ENCODE measurements around the gene RNH1. TPM values are rescaled to one million over a fixed set of nuclear protein-coding genes. Genes with fewer than 3 reads are reported as not detected.

RNH1 gene
- total RNA-seq, 1 donor from 2014 or later = 85.9 TPM

GRCh38 chr11:497565-498296 is 9.3 kb downstream of the RNH1 start:
- H3K36me3 Mint-ChIP-seq (ENCODE audit: unreplicated experiment) = peaks cover 17% of the 10 kb centered on the region
- H3K9me3 Mint-ChIP-seq (ENCODE audit: unreplicated experiment) = peaks cover 28% of the 10 kb centered on the region
- peaks cover 30% of the 10 kb centered on the region for H3K27me3 Mint-ChIP-seq (ENCODE audit: unreplicated experiment)
- no peak for DNase-seq
- peaks cover 4% of the 10 kb centered on the region for H3K4me1 Mint-ChIP-seq (ENCODE audit: low read depth, unreplicated experiment)
- TF ChIP-seq CTCF (IDR thresholded peaks at IDR 0.05; ENCODE audit: partially characterized antibody, unreplicated experiment) = no peak
- H3K27ac Mint-ChIP-seq (ENCODE audit: unreplicated experiment) = peak overlapping the region; percentile 64
- H3K4me3 Mint-ChIP-seq (ENCODE audit: unreplicated experiment) = peak overlapping the region; percentile 55

- DNase-seq = no peak
- peaks cover 30% of the 10 kb centered on the region for H3K27me3 Mint-ChIP-seq (ENCODE audit: unreplicated experiment)
- peak overlapping the region; percentile 55 for H3K4me3 Mint-ChIP-seq (ENCODE audit: unreplicated experiment)
Observed at GRCh38 chr11:496834-497564, 10.0 kb downstream of the RNH1 start.

GRCh38 chr11:495537-495931 is 11.5 kb downstream of the RNH1 start:
- H3K4me1 Mint-ChIP-seq (ENCODE audit: low read depth, unreplicated experiment) = peaks cover 4% of the 10 kb centered on the region
- peaks cover 17% of the 10 kb centered on the region for H3K36me3 Mint-ChIP-seq (ENCODE audit: unreplicated experiment)
- no peak for DNase-seq
- peak overlapping the region; percentile 58 for H3K4me3 Mint-ChIP-seq (ENCODE audit: unreplicated experiment)
- H3K9me3 Mint-ChIP-seq (ENCODE audit: unreplicated experiment) = peaks cover 24% of the 10 kb centered on the region
- TF ChIP-seq CTCF (IDR thresholded peaks at IDR 0.05; ENCODE audit: partially characterized antibody, unreplicated experiment) = no peak
- peaks cover 25% of the 10 kb centered on the region for H3K27me3 Mint-ChIP-seq (ENCODE audit: unreplicated experiment)
- peak overlapping the region; percentile 78 for H3K27ac Mint-ChIP-seq (ENCODE audit: unreplicated experiment)

More at GRCh38 chr11:496834-497564, 10.0 kb downstream of the RNH1 start:
- Mint-ChIP-seq H3K27ac (ENCODE audit: unreplicated experiment) (peak overlapping the region; percentile 84), H3K9me3 (ENCODE audit: unreplicated experiment) (peaks cover 28% of the 10 kb centered on the region), H3K36me3 (ENCODE audit: unreplicated experiment) (peaks cover 17% of the 10 kb centered on the region), H3K4me1 (ENCODE audit: low read depth, unreplicated experiment) (peaks cover 4% of the 10 kb centered on the region)
- no peak for TF ChIP-seq CTCF (IDR thresholded peaks at IDR 0.05; ENCODE audit: partially characterized antibody, unreplicated experiment)

- peak overlapping the region; percentile 43 for H3K27ac Mint-ChIP-seq (ENCODE audit: unreplicated experiment)
Observed at GRCh38 chr11:494761-495536, 12.1 kb downstream of the RNH1 start.

More at GRCh38 chr11:494761-495536, 12.1 kb downstream of the RNH1 start:
- peaks cover 4% of the 10 kb centered on the region for H3K4me1 Mint-ChIP-seq (ENCODE audit: low read depth, unreplicated experiment)
- TF ChIP-seq CTCF (IDR thresholded peaks at IDR 0.05; ENCODE audit: partially characterized antibody, unreplicated experiment) = no peak
- peak; percentile 31 for DNase-seq
- H3K27me3 Mint-ChIP-seq (ENCODE audit: unreplicated experiment) = peaks cover 25% of the 10 kb centered on the region
- peaks cover 17% of the 10 kb centered on the region for H3K36me3 Mint-ChIP-seq (ENCODE audit: unreplicated experiment)
- no peak overlapping the region for H3K4me3 Mint-ChIP-seq (ENCODE audit: unreplicated experiment)
- peaks cover 24% of the 10 kb centered on the region for H3K9me3 Mint-ChIP-seq (ENCODE audit: unreplicated experiment)

All from glutamatergic neuron (in vitro differentiated cells).